Ovary (tissue), 9 donors: Measurements from ENCODE around the gene TSPAN1. TPM values are rescaled to one million over a fixed set of nuclear protein-coding genes. Genes with fewer than 3 reads are reported as not detected.

Experiments used
- DNase-seq, 5 donors: peaks; one replicate each; pipeline ENCODE4 v3.0.0-alpha.2; 2019 to 2020
- H3K27ac ChIP-seq, 2 donors: fragments of 200-600 bp; one replicate each; pipeline versions ENCODE4 v1.5.1 to v1.8.0; 2019 to 2022
- H3K27me3 ChIP-seq: fragments of 200-600 bp; one replicate; pipeline ENCODE4 v1.8.0; 2022
- H3K36me3 ChIP-seq: fragments of 200-600 bp; sonication (generic); one replicate; pipeline ENCODE4 v1.5.1; 2019
- H3K4me1 ChIP-seq: one replicate; pipeline ENCODE4 v1.8.1; 2013; ENCODE audit warnings: mild to moderate bottlenecking, moderate library complexity; ENCODE audit not compliant: insufficient read depth
- H3K4me3 ChIP-seq: fragments of 200-600 bp; sonication (generic); one replicate; pipeline ENCODE4 v1.5.1; 2017
- H3K9me3 ChIP-seq, 2 donors: fragments of 200-600 bp in 1 of 2; sonication (generic) in 1 of 2; one replicate each; pipeline versions ENCODE4 v1.5.1 to v1.8.1; 2013 to 2019; ENCODE audit warnings: mild to moderate bottlenecking in 1 of 2, moderate library complexity in 1 of 2
- CTCF ChIP-seq, 3 donors: fragments of 450-650 bp in 2 of 3; fragments of 200-600 bp in 1 of 3; IDR thresholded peaks; one replicate each; pipeline versions ENCODE4 v1.5.1 to v1.8.0; 2016 to 2022; ENCODE audit warnings: antibody characterized with exemption in 3 of 3, mild to moderate bottlenecking in 1 of 3
- EP300 ChIP-seq: sonication (generic); formaldehyde crosslinking; IDR thresholded peaks from one replicate; pipeline ENCODE4 v1.6.1; 2017; ENCODE audit warnings: antibody characterized with exemption
- POLR2A ChIP-seq: fragments of 450-650 bp; IDR thresholded peaks from one replicate; pipeline ENCODE4 v1.6.1; 2017; ENCODE audit warnings: antibody characterized with exemption, mild to moderate bottlenecking, moderate library complexity
- WGBS, 3 donors: extraction: QIAGEN DNeasy Blood & Tissue Kit in 1 of 3; methylation state at CpG; one replicate each; pipeline versions ENCODE4 v1.1.5 to v1.1.7; 2013 to 2017; 5-methylcytosine and 5-hydroxymethylcytosine counted together
- intact Hi-C, 4 donors: fragments of 100-400 bp; cut with DNase I; formaldehyde crosslinking; loops; one replicate each; pipeline versions ENCODE4 v1.11.0 to v1.15.1; 2022 to 2023
- polyA plus RNA-seq, 2 donors: library from polyadenylated mRNA; stranded (reverse); fragments of 200-250 nt in 1 of 2; fragments of 350-450 nt in 1 of 2; fragmentation: Illumina TruSeq in 1 of 2; extraction: RNeasy Lipid Tissue Mini Kit (QIAGEN cat#74804) in 1 of 2; gene quantifications; one replicate each; pipeline ENCODE4 v1.2.3, GENCODE V29; 2013 to 2014
- total RNA-seq, 7 donors: library from RNA; depleted of rRNA in 2 of 7; stranded (reverse); fragments of >200 nt in 2 of 7; fragmentation: NEBNext Ultra II Directional in 3 of 7; extraction: Animal tissue kit (Norgen Biotek cat#: 25700) in 3 of 7; gene quantifications; one replicate each; pipeline versions ENCODE4 v1.1.0 to v1.2.4, GENCODE V29; 2016 to 2023
- donor health status: DM: no; HTN: no; CAD: no; lungs with moderate emphysema.
- donor health status: DM: no; HTN: no; CAD: no.
- donor health status: Bipolar disorder and iron deficiency.
- donor health status: DM: yes; HTN: yes; CAD: no.
- donor health status: DM: no; HTN: no; CAD: no.
- donor health status: DM: yes; HTN: yes; CAD: no.

The TSPAN1 gene
- total and polyA plus RNA-seq, 9 donors, result 0.18 to 26.9 (median 2.8) TPM

GRCh38 chr1:46148318-46148717 lies 26.6 kb upstream of the TSPAN1 start:
- no peak for DNase-seq
- WGBS, 3 donors, result 62 to 76% (median 65%) methylated on average over 2 of the region's 2 CpGs
- TF ChIP-seq POLR2A, result no peak

DNA sequence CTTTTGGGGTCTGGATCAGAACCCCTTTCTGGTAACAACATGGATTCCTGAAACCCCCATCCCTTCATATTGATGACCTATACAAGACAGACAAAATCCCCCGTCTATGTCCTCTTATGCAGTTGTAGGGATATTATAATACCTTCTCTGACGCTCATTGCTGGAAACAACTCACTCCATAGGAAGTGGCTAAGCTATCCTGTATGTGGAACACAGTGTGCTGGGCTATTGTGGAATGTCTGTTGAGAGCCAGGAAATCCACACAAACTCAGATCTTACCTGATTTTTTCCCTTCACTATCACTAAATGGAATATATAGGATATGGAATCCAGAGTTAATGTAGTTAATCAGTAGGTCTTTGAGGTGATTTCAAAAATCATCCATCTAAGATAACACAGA lies 24.8 kb upstream of the TSPAN1 start:
- H3K27ac ChIP-seq, result no peak overlapping the region
- WGBS, 3 donors, result 86 to 89% (median 86%) methylated on average over 2 of the region's 2 CpGs
- no peak for TF ChIP-seq EP300
- TF ChIP-seq POLR2A, result no peak
- TF ChIP-seq CTCF (IDR thresholded peaks at IDR 0.05), result no peak
- DNase-seq, result no peak
- H3K36me3 ChIP-seq, result no peaks in the 10 kb centered on the region
- intact Hi-C loops, result no loop called here
- no peak overlapping the region for H3K4me3 ChIP-seq
- no peaks in the 10 kb centered on the region for H3K9me3 ChIP-seq
- no peaks in the 10 kb centered on the region for H3K4me1 ChIP-seq
- H3K27me3 ChIP-seq, result no peaks in the 10 kb centered on the region

More at GRCh38 chr1:46148318-46148717, 26.6 kb upstream of the TSPAN1 start:
- no peak overlapping the region for H3K4me3 ChIP-seq
- no peak overlapping the region for H3K27ac ChIP-seq
- H3K4me1 ChIP-seq, result no peaks in the 10 kb centered on the region
- intact Hi-C loops, result no loop called here
- no peaks in the 10 kb centered on the region for H3K9me3 ChIP-seq
- no peaks in the 10 kb centered on the region for H3K27me3 ChIP-seq
- H3K36me3 ChIP-seq, result no peaks in the 10 kb centered on the region

DNA sequence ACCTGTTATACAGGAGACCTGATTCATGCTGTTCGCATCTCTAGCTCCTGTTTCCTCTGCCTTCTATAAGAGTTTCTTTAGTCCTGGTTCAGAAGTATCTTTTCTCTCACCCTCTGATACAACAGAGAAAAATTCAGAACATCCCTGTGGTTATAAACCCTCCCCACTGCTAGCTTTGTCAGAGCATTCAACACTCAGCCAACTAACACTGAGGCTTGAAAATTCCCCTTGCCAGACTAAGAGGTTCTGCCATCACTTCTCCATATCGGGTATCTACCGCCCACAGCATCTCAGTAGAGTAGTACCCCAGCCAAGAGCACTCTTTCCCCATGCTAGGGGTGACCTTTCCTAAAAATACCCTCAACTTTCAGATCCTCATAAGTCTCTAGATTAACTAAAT lies 22.9 kb upstream of the TSPAN1 start:
- H3K27me3 ChIP-seq, result no peaks in the 10 kb centered on the region
- WGBS, 3 donors, result 70 to 95% (median 85%) methylated on average over 3 of the region's 3 CpGs
- intact Hi-C loops, result no loop called here
- no peak for DNase-seq
- H3K27ac ChIP-seq, result no peak overlapping the region
- TF ChIP-seq POLR2A (no peak), EP300 (no peak), CTCF (IDR thresholded peaks at IDR 0.05) (no peak)
- H3K4me1 ChIP-seq, result no peaks in the 10 kb centered on the region
- no peak overlapping the region for H3K4me3 ChIP-seq
- no peaks in the 10 kb centered on the region for H3K9me3 ChIP-seq
- H3K36me3 ChIP-seq, result no peaks in the 10 kb centered on the region

- 95 to 100% (median 97%) methylated on average over 1 of the region's 1 CpG for whole genome bisulfite sequencing, 3 donors
- no peak overlapping the region for H3K4me3 ChIP-seq
- no peaks in the 10 kb centered on the region for H3K4me1 ChIP-seq
- no peak for DNase-seq
- TF ChIP-seq POLR2A, result no peak
- TF ChIP-seq EP300, result no peak
- TF ChIP-seq CTCF (IDR thresholded peaks at IDR 0.05), result no peak
- H3K27ac ChIP-seq, result no peak overlapping the region
- intact Hi-C loops, result no loop called here
- no peaks in the 10 kb centered on the region for H3K36me3 ChIP-seq
- no peaks in the 10 kb centered on the region for H3K27me3 ChIP-seq
- no peaks in the 10 kb centered on the region for H3K9me3 ChIP-seq
Measured at GRCh38 chr1:46153228-46153627, 21.7 kb upstream of the TSPAN1 start.

DNA sequence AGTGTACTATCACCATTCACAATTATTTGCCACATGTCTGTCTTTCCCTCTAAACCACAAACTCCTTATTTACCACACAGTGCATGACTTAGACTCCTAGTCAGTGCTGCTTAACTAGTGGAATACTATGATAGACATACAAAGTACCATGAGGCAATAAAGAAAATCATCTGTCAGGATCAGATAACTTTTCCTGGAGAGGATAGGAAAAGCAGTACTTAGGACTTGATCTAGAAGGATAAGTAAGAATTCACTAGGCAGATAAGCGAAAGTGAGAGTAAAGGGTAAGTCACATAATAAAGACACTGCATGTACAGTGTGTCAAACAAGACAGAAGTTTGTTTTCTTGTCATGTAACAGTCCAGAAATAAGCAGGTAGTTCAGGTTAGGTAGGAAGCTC lies 21.2 kb upstream of the TSPAN1 start:
- Histone ChIP-seq H3K27ac (no peak overlapping the region), H3K27me3 (no peaks in the 10 kb centered on the region), H3K36me3 (no peaks in the 10 kb centered on the region), H3K4me3 (no peak overlapping the region), H3K9me3 (no peaks in the 10 kb centered on the region), H3K4me1 (no peaks in the 10 kb centered on the region)
- no peak for TF ChIP-seq POLR2A
- 93 to 100% (median 99%) methylated on average over 1 of the region's 1 CpG for WGBS, 3 donors
- intact Hi-C loops, result no loop called here
- DNase-seq, result no peak

- Histone ChIP-seq H3K36me3 (no peaks in the 10 kb centered on the region), H3K4me3 (no peak overlapping the region), H3K9me3 (no peaks in the 10 kb centered on the region), H3K27ac (no peak overlapping the region), H3K27me3 (no peaks in the 10 kb centered on the region), H3K4me1 (no peaks in the 10 kb centered on the region)
- TF ChIP-seq EP300 (no peak), POLR2A (no peak), CTCF (IDR thresholded peaks at IDR 0.05) (no peak)
- no peak for DNase-seq
- 82 to 85% (median 84%) methylated on average over 1 of the region's 1 CpG for WGBS, 3 donors
- intact Hi-C loops, result no loop called here
Measured at GRCh38 chr1:46157916-46158311, 17.0 kb upstream of the TSPAN1 start.
